Stimulated activated effector memory CD8-positive, alpha-beta T cell treated with anti-CD3 and anti-CD28 coated beads, Interleukin-12 subunit alpha, Interleukin-12 subunit beta, amount 100 ng/mL, for 72 hours (primary cell): Measurements from ENCODE around the gene SPRING1.

Experiments used
- ATAC-seq: fragments of 150-1000 bp; cut with Tn5 transposase; 2 replicates; pipeline ENCODE4 v1.10.0; 2021
- DNase-seq, 2 donors: peaks; one replicate each; pipeline ENCODE4 v3.0.0; 2021 to 2022; ENCODE audit warnings: low spot score in 2 of 2
- H3K27ac Mint-ChIP-seq: one replicate; pipeline ENCODE4 v1.8.0; 2022; ENCODE audit warnings: mild to moderate bottlenecking, mixed read lengths
- H3K36me3 Mint-ChIP-seq: one replicate; pipeline ENCODE4 v1.8.0; 2022; ENCODE audit warnings: mild to moderate bottlenecking, mixed read lengths
- H3K4me1 Mint-ChIP-seq: one replicate; pipeline ENCODE4 v1.8.0; 2022; ENCODE audit warnings: mixed read lengths
- H3K4me3 Mint-ChIP-seq: one replicate; pipeline ENCODE4 v1.8.0; 2022; ENCODE audit warnings: mild to moderate bottlenecking, mixed read lengths
- H3K9me3 Mint-ChIP-seq: one replicate; pipeline ENCODE4 v1.8.0; 2022; ENCODE audit warnings: mixed read lengths

SPRING1 gene

GRCh38 chr12:116726694-116727093 is 11.2 kb downstream of the SPRING1 start:
- ATAC-seq (no peak), DNase-seq (no peak)
- no peak overlapping the region for H3K27ac Mint-ChIP-seq
- H3K36me3 Mint-ChIP-seq: peaks cover 42% of the 10 kb centered on the region
- peaks cover 28% of the 10 kb centered on the region for H3K4me1 Mint-ChIP-seq
- H3K9me3 Mint-ChIP-seq: no peaks in the 10 kb centered on the region
- H3K4me3 Mint-ChIP-seq: no peak overlapping the region

GRCh38 chr12:116722245-116722644 is 15.6 kb downstream of the SPRING1 start:
- Mint-ChIP-seq H3K4me3 (no peak overlapping the region), H3K9me3 (no peaks in the 10 kb centered on the region), H3K27ac (peak overlapping the region; percentile 55), H3K36me3 (peaks cover 63% of the 10 kb centered on the region), H3K4me1 (peaks cover 22% of the 10 kb centered on the region)
- no peak for DNase-seq
- peak; percentile 34 for ATAC-seq

GRCh38 chr12:116719731-116720528 is 17.9 kb downstream of the SPRING1 start:
- Mint-ChIP-seq H3K27ac (peak overlapping the region; percentile 37), H3K36me3 (peaks cover 86% of the 10 kb centered on the region), H3K9me3 (no peaks in the 10 kb centered on the region), H3K4me1 (peaks cover 18% of the 10 kb centered on the region), H3K4me3 (no peak overlapping the region)
- DNase-seq: no peak
- no peak for ATAC-seq

GRCh38 chr12:116718655-116719454 is 19.0 kb downstream of the SPRING1 start:
- no peak for DNase-seq
- peak overlapping the region; percentile 72 for H3K27ac Mint-ChIP-seq
- H3K4me1 Mint-ChIP-seq: peaks cover 18% of the 10 kb centered on the region
- H3K36me3 Mint-ChIP-seq: peaks cover 96% of the 10 kb centered on the region
- ATAC-seq: no peak
- no peaks in the 10 kb centered on the region for H3K9me3 Mint-ChIP-seq
- no peak overlapping the region for H3K4me3 Mint-ChIP-seq

- Mint-ChIP-seq H3K27ac (peak overlapping the region; percentile 72), H3K36me3 (peaks cover 87% of the 10 kb centered on the region), H3K4me1 (peaks cover 15% of the 10 kb centered on the region), H3K9me3 (no peaks in the 10 kb centered on the region), H3K4me3 (no peak overlapping the region)
- no peak for ATAC-seq
- no peak for DNase-seq
These were observed 20.1 kb downstream of the SPRING1 start for GRCh38 chr12:116717466-116718437.

- Mint-ChIP-seq H3K4me3 (no peak overlapping the region), H3K27ac (peak overlapping the region; percentile 18), H3K36me3 (peaks cover 64% of the 10 kb centered on the region), H3K4me1 (peaks cover 8% of the 10 kb centered on the region), H3K9me3 (no peaks in the 10 kb centered on the region)
- ATAC-seq: no peak
- DNase-seq: no peak
These were observed 23.7 kb downstream of the SPRING1 start for GRCh38 chr12:116714175-116714574.

GRCh38 chr12:116713527-116713926 is 24.3 kb downstream of the SPRING1 start:
- Mint-ChIP-seq H3K27ac (peak overlapping the region; percentile 49), H3K9me3 (no peaks in the 10 kb centered on the region), H3K36me3 (peaks cover 58% of the 10 kb centered on the region), H3K4me3 (no peak overlapping the region), H3K4me1 (peaks cover 10% of the 10 kb centered on the region)
- no peak for DNase-seq
- no peak for ATAC-seq

- H3K27ac Mint-ChIP-seq: peak overlapping the region; percentile 49
- ATAC-seq (no peak), DNase-seq (no peak)
- H3K4me1 Mint-ChIP-seq: peaks cover 11% of the 10 kb centered on the region
- H3K36me3 Mint-ChIP-seq: peaks cover 50% of the 10 kb centered on the region
- no peak overlapping the region for H3K4me3 Mint-ChIP-seq
- H3K9me3 Mint-ChIP-seq: no peaks in the 10 kb centered on the region
These were observed 25.2 kb downstream of the SPRING1 start for GRCh38 chr12:116712458-116713303.

GRCh38 chr12:116710370-116711150 is 27.3 kb downstream of the SPRING1 start:
- Mint-ChIP-seq H3K27ac (no peak overlapping the region), H3K36me3 (peaks cover 29% of the 10 kb centered on the region), H3K4me3 (no peak overlapping the region), H3K4me1 (peaks cover 11% of the 10 kb centered on the region), H3K9me3 (no peaks in the 10 kb centered on the region)
- DNase-seq (no peak), ATAC-seq (no peak)

GRCh38 chr12:116709768-116710167 is 28.1 kb downstream of the SPRING1 start:
- Mint-ChIP-seq H3K4me1 (peaks cover 11% of the 10 kb centered on the region), H3K27ac (no peak overlapping the region), H3K36me3 (peaks cover 22% of the 10 kb centered on the region), H3K4me3 (no peak overlapping the region), H3K9me3 (no peaks in the 10 kb centered on the region)
- ATAC-seq (no peak), DNase-seq (no peak)

GRCh38 chr12:116708826-116709756 is 28.8 kb downstream of the SPRING1 start:
- H3K4me1 Mint-ChIP-seq: peaks cover 11% of the 10 kb centered on the region
- peak; percentile 14 to 67 for DNase-seq
- H3K27ac Mint-ChIP-seq: peak overlapping the region; percentile 63
- peaks cover 15% of the 10 kb centered on the region for H3K36me3 Mint-ChIP-seq
- peak overlapping the region; percentile 34 for H3K4me3 Mint-ChIP-seq
- peak; percentile 78 for ATAC-seq
- H3K9me3 Mint-ChIP-seq: no peaks in the 10 kb centered on the region

- ATAC-seq (no peak), DNase-seq (no peak)
- Mint-ChIP-seq H3K27ac (no peak overlapping the region), H3K4me1 (peaks cover 17% of the 10 kb centered on the region), H3K4me3 (no peak overlapping the region), H3K36me3 (peaks cover 12% of the 10 kb centered on the region), H3K9me3 (no peaks in the 10 kb centered on the region)
These were observed 30.1 kb downstream of the SPRING1 start for GRCh38 chr12:116707751-116708150.
